ENCODE measurements around the gene KATNAL2. TPM values are rescaled to one million over a fixed set of nuclear protein-coding genes. Genes with fewer than 3 reads are reported as not detected.

Gene KATNAL2
- total RNA-seq, 1 experiment from 2014 or later: 2.0 TPM

DNA sequence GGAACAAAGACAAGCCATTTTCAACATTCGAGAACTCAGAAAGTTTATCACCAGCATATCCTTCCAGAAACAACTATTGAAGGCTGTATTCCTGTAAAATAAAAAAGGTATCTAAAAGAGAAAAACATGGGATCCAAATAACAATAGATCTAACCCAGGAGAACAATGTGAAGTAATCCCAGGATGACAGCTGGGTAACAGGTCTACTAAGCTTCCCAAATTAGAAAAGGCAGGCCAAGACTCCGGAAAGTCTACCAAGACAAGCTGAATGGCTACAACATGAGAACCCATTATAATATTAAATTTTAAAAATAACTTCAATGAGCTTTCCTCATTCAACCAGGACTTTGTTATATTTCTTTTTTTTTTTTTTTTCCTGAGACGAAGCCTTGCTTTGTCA lies 6.5 kb upstream of the KATNAL2 start:
- no peak for ATAC-seq
- no peaks in the 10 kb centered on the region; the same call in 1 of the 2 replicates for H3K4me1 ChIP-seq (ENCODE audit: insufficient read depth, low read length)
- peaks cover 91% of the 10 kb centered on the region for H3K79me2 ChIP-seq (ENCODE audit: low read length)
- H3K9me3 ChIP-seq (ENCODE audit: low read length): no peaks in the 10 kb centered on the region
- H2AFZ ChIP-seq (ENCODE audit: low read length): no peak overlapping the region
- intact Hi-C loops (cut with micrococcal nuclease): no loop called here
- no peaks in the 10 kb centered on the region for H3K36me3 ChIP-seq (ENCODE audit: low read depth, low read length)
- TF ChIP-seq EZH2phosphoT487 (IDR thresholded peaks at IDR 0.05; ENCODE audit: borderline replicate concordance, low read length): no peak
- TF ChIP-seq EZH2 (IDR thresholded peaks at IDR 0.05; ENCODE audit: low read length, unreplicated experiment): no peak
- H3K9ac ChIP-seq (ENCODE audit: low read length): no peak overlapping the region
- H3K4me2 ChIP-seq (ENCODE audit: low read length): no peak overlapping the region
- POLR2A ChIA-PET (ENCODE audit: unreplicated experiment): no interaction called here
- no peaks in the 10 kb centered on the region for H3K9me2 ChIP-seq (replicated peaks; ENCODE audit: low read length)
- no peaks in the 10 kb centered on the region for H4K20me1 ChIP-seq (ENCODE audit: low read length)
- CTCF ChIA-PET: no interaction called here
- no peaks in the 10 kb centered on the region for H3F3A ChIP-seq (ENCODE audit: low read length, unreplicated experiment)
- no peak for DNase-seq
- H3K4me3 ChIP-seq (ENCODE audit: low read length): no peak overlapping the region
- H3K27ac ChIP-seq (ENCODE audit: low read length): no peak overlapping the region
- no peaks in the 10 kb centered on the region for H3K27me3 ChIP-seq (ENCODE audit: low read length)
- BruUV-seq (replicated peaks): no TSS peak

DNA sequence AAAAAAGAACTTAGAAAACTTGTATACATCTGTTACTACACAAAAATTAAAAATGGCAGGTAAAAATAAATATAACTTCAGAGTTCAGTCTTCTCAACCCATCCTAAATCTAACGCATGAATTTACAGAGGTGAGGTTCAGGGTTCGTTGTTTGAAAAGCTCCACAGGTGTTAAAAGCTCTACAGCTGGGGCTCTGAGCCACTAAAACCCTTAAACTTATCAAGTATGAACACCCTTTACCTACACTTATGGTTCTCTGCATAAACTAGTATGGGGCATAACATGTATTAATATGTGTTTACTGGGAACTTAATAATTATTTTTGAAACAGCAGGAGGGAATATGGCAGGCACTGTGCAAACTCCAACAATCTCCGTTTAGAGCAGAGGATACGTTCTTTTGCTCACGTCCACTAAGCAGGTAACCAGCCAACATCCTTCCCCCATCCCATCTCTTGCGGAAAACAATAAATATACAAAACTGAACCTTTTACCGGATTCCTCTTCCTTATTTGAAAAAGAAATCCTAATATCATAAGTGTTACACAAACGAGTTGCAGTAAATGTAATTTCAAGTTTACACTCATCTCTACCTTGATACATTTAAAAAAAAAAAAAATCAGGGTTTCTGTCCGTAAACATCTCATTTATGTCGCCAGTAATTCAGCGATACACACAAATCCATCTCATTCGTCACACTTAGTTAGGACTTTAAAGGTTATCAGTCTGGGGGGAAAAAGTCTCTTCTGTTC lies 1.4 kb upstream of the KATNAL2 start:
- Histone ChIP-seq H3K4me3 (ENCODE audit: low read length) (peak overlapping the region; percentile 80), H3K36me3 (ENCODE audit: low read depth, low read length) (no peaks in the 10 kb centered on the region), H3K4me2 (ENCODE audit: low read length) (peak overlapping the region; percentile 86), H2AFZ (ENCODE audit: low read length) (no peak overlapping the region), H3K9me2 (replicated peaks; ENCODE audit: low read length) (no peaks in the 10 kb centered on the region), H3K79me2 (ENCODE audit: low read length) (peaks cover 58% of the 10 kb centered on the region), H3K27ac (ENCODE audit: low read length) (no peak overlapping the region), H3K9me3 (ENCODE audit: low read length) (no peaks in the 10 kb centered on the region), H3K9ac (ENCODE audit: low read length) (peak overlapping the region; percentile 74), H3F3A (ENCODE audit: low read length, unreplicated experiment) (no peaks in the 10 kb centered on the region), H3K4me1 (ENCODE audit: insufficient read depth, low read length) (no peaks in the 10 kb centered on the region; the same call in 1 of the 2 replicates), H3K27me3 (ENCODE audit: low read length) (no peaks in the 10 kb centered on the region), H4K20me1 (ENCODE audit: low read length) (no peaks in the 10 kb centered on the region)
- no peak for DNase-seq
- no peak for TF ChIP-seq EZH2phosphoT487 (IDR thresholded peaks at IDR 0.05; ENCODE audit: borderline replicate concordance, low read length)
- TF ChIP-seq EZH2 (IDR thresholded peaks at IDR 0.05; ENCODE audit: low read length, unreplicated experiment): no peak
- POLR2A ChIA-PET (ENCODE audit: unreplicated experiment): no interaction called here
- intact Hi-C loops (cut with micrococcal nuclease): no loop called here
- no peak for ATAC-seq
- TSS peak; percentile 40 for BruUV-seq (replicated peaks)
- CTCF ChIA-PET: interaction anchor here (0.6 kb wide), 1 partner anchor 33 kb away, joined by 3 read pairs; no protein-coding TSS in a partner anchor

GRCh38 chr18:46916551-46917107 lies 773 bp upstream of the KATNAL2 start:
- H4K20me1 ChIP-seq (ENCODE audit: low read length): no peaks in the 10 kb centered on the region
- intact Hi-C loops (cut with micrococcal nuclease): no loop called here
- H3K36me3 ChIP-seq (ENCODE audit: low read depth, low read length): no peaks in the 10 kb centered on the region
- BruUV-seq (replicated peaks): no TSS peak
- no peaks in the 10 kb centered on the region for H3K27me3 ChIP-seq (ENCODE audit: low read length)
- DNase-seq (no peak), ATAC-seq (peak; percentile 20)
- H3K4me3 ChIP-seq (ENCODE audit: low read length): peak overlapping the region; percentile 80
- H3K79me2 ChIP-seq (ENCODE audit: low read length): peaks cover 52% of the 10 kb centered on the region
- peak overlapping the region; percentile 74 for H3K9ac ChIP-seq (ENCODE audit: low read length)
- TF ChIP-seq EZH2phosphoT487 (IDR thresholded peaks at IDR 0.05; ENCODE audit: borderline replicate concordance, low read length) (no peak), EZH2 (IDR thresholded peaks at IDR 0.05; ENCODE audit: low read length, unreplicated experiment) (no peak)
- TF ChIP-seq, protein P1, sequence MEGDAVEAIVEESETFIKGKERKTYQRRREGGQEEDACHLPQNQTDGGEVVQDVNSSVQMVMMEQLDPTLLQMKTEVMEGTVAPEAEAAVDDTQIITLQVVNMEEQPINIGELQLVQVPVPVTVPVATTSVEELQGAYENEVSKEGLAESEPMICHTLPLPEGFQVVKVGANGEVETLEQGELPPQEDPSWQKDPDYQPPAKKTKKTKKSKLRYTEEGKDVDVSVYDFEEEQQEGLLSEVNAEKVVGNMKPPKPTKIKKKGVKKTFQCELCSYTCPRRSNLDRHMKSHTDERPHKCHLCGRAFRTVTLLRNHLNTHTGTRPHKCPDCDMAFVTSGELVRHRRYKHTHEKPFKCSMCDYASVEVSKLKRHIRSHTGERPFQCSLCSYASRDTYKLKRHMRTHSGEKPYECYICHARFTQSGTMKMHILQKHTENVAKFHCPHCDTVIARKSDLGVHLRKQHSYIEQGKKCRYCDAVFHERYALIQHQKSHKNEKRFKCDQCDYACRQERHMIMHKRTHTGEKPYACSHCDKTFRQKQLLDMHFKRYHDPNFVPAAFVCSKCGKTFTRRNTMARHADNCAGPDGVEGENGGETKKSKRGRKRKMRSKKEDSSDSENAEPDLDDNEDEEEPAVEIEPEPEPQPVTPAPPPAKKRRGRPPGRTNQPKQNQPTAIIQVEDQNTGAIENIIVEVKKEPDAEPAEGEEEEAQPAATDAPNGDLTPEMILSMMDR (conservative IDR thresholded peaks at IDR 0.05; ENCODE audit: low read depth, low read length): no peak
- H3K9me3 ChIP-seq (ENCODE audit: low read length): no peaks in the 10 kb centered on the region
- peak overlapping the region; percentile 68; the same call in 1 of the 2 replicates for H2AFZ ChIP-seq (ENCODE audit: low read length)
- CTCF ChIA-PET: no interaction called here
- no peaks in the 10 kb centered on the region for H3F3A ChIP-seq (ENCODE audit: low read length, unreplicated experiment)
- no peaks in the 10 kb centered on the region; the same call in 1 of the 2 replicates for H3K4me1 ChIP-seq (ENCODE audit: insufficient read depth, low read length)
- no peak overlapping the region for H3K27ac ChIP-seq (ENCODE audit: low read length)
- peak overlapping the region; percentile 86 for H3K4me2 ChIP-seq (ENCODE audit: low read length)
- H3K9me2 ChIP-seq (replicated peaks; ENCODE audit: low read length): no peaks in the 10 kb centered on the region
- POLR2A ChIA-PET (ENCODE audit: unreplicated experiment): interaction anchor here (0.6 kb wide), 1 partner anchor 68 kb away, joined by 8 read pairs; no protein-coding TSS in a partner anchor

All from PC-3 (cell line).